Measurements from ENCODE around the gene FPR2.
"Not testable (repeated sequence)": the region's sequence is repeated elsewhere in the genome, so short reads cannot be mapped to it uniquely, and the experiment has no call there.

The FPR2 gene

DNA sequence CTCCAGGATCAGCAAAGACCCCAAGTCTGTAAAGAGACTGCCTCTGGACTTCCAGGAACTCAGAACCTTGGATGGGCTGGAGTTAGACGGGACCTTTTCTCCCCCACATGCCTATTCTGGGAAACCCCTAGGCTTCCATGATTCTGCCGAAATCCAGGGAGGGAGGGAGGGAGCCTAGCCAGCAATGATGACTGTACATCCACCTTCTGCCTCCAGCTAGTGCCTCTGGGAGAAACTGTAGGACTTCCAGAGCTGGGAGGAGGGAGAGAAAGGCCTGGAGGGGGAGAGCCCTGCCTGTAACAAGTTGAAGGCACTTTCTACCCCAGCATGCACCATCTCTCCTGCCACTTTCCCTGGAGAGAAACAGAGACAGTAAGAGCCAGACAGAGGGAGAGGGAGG lies 31.2 kb upstream of the FPR2 start:
- no peak overlapping the region for H3K27ac ChIP-seq
- TF ChIP-seq, protein P1, sequence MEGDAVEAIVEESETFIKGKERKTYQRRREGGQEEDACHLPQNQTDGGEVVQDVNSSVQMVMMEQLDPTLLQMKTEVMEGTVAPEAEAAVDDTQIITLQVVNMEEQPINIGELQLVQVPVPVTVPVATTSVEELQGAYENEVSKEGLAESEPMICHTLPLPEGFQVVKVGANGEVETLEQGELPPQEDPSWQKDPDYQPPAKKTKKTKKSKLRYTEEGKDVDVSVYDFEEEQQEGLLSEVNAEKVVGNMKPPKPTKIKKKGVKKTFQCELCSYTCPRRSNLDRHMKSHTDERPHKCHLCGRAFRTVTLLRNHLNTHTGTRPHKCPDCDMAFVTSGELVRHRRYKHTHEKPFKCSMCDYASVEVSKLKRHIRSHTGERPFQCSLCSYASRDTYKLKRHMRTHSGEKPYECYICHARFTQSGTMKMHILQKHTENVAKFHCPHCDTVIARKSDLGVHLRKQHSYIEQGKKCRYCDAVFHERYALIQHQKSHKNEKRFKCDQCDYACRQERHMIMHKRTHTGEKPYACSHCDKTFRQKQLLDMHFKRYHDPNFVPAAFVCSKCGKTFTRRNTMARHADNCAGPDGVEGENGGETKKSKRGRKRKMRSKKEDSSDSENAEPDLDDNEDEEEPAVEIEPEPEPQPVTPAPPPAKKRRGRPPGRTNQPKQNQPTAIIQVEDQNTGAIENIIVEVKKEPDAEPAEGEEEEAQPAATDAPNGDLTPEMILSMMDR (IDR thresholded peaks at IDR 0.05) = no peak
- TF ChIP-seq ZFX (IDR thresholded peaks at IDR 0.05; ENCODE audit: borderline replicate concordance) = no peak

DNA sequence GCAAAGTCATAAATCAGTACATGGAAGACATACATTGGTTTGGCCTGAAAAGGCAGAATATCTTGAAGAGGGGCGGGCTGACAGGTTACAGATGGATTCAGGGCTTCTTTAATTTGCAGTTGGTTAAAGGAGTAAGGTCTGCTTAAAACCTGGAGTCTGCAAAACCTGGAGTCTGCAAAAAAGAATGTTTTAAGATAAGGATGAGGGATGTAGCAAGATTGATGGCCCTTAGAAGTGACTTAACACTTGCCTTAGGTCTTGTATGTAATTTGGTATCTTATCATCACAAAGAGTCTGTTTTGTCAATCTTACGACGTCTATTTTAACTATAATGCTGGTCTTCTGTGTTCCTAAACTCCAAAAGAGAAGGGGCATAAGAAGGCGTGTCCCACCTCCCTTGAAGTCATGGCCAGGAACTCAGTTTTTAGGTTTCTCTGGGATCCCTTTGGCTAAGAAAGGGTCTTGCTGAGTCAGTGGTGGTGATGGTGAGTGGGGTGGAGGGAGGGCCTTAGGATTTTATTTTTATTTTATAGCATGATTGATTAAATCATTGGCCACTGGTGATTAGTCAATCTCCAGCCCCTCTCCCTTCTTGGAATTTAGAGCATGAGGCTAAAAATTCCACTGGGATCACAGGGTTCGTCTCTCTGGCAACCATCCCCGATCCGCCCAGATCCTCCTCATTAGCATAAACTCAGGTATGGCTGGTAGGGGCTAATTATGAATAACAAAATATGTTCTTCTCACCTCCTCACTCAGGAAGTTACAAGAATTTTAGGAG lies 27.0 kb upstream of the FPR2 start:
- TF ChIP-seq ZFX (IDR thresholded peaks at IDR 0.05; ENCODE audit: borderline replicate concordance) = no peak
- TF ChIP-seq, protein P1 (IDR thresholded peaks at IDR 0.05) = no peak
- H3K27ac ChIP-seq = no peak overlapping the region

DNA sequence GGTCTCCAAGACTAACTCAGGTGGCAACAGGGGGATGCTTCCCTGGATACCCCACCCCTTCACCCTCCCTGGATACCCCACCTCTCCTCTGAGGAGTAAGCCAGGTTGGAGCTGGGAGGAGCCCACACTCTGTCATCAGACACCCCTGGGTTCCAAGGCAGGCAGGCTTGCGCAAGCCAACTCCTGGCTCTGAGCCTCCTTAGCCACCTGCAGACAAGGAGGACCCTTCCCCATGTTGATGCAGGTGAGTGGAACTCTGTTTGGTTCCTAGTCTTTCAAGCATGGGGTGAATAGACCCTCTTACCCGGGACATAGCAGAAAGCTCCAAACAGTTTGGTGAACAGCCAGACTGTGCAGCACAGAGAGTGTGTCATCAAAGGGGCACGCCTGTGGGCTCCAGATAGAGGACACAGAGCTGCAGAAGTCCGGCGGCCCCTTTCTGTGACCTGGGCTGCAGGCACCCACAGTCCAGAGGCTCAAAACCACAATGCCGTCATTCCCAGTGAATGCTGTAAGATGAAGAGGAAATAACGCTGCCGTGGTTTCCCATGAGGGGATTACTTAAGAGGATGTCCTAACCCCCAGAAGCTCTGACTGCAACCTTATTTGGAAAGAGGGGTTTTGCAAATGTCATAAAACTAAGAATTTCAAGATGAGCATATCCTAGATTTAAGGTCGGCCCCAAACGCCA lies 25.1 kb upstream of the FPR2 start:
- H3K27ac ChIP-seq = no peak overlapping the region
- TF ChIP-seq, protein P1 (IDR thresholded peaks at IDR 0.05) = no peak
- no peak for TF ChIP-seq ZFX (IDR thresholded peaks at IDR 0.05; ENCODE audit: borderline replicate concordance)

DNA sequence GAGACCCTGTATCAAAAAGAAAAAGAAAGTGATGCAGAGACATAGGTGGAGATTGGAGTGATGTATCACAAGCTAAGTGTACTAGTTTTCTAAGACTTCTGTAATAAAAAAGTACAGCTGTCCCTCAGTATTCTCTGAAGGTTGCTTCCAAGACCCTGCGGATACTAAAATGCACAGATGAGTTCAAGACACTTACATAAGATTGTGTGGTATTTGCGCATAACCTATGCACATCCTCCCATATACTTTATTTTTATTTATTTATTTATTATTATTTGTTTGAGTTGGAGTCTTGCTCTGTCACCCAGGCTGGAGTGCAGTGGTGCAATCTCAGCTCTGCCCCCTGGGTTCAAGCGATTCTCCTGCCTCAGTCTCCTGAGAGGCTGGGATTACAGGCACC lies 23.6 kb upstream of the FPR2 start:
- TF ChIP-seq ZFX (IDR thresholded peaks at IDR 0.05; ENCODE audit: borderline replicate concordance) = no peak
- TF ChIP-seq, protein P1 (IDR thresholded peaks at IDR 0.05) = no peak
- H3K27ac ChIP-seq = no peak overlapping the region

DNA sequence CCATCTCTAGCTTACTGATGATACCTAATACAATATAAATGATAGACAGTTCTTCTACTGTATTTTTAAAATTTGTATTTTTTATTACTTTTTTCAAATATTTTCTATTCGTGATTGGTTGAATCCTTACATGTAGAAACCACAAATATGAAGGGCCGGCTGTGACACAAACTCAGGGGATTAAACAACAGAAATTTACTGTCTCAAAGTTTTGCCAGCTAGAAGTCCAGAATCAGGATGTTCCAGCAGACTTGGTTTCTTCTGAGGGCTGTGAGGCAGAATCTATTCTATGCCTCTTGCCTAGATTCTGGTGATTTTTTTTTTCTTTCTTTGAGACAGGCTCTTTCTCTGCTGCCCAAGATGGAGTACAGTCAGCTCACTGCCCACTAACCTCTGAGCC lies 23.1 kb upstream of the FPR2 start:
- TF ChIP-seq, protein P1 (IDR thresholded peaks at IDR 0.05) = no peak
- no peak for TF ChIP-seq ZFX (IDR thresholded peaks at IDR 0.05; ENCODE audit: borderline replicate concordance)
- no peak overlapping the region for H3K27ac ChIP-seq

DNA sequence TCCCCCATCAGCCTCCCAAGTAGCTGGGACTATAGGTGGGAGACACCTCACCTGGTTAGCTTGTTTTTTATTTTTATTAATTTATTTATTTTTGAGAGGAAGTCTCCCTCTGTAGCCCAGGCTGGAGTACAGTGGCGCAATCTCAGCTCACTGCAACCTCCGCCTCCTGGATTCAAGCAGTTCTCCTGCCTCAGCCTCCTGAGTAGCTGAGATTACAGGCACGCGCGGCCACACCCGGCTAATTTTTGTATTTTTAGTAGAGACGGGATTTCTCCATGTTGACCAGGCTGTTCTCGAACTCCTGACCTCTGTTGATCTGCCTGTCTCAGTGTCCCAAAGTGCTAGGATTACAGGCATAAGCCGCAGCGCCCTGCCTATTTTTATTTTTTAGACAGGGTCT lies 22.5 kb upstream of the FPR2 start:
- H3K27ac ChIP-seq = not testable (repeated sequence)

DNA sequence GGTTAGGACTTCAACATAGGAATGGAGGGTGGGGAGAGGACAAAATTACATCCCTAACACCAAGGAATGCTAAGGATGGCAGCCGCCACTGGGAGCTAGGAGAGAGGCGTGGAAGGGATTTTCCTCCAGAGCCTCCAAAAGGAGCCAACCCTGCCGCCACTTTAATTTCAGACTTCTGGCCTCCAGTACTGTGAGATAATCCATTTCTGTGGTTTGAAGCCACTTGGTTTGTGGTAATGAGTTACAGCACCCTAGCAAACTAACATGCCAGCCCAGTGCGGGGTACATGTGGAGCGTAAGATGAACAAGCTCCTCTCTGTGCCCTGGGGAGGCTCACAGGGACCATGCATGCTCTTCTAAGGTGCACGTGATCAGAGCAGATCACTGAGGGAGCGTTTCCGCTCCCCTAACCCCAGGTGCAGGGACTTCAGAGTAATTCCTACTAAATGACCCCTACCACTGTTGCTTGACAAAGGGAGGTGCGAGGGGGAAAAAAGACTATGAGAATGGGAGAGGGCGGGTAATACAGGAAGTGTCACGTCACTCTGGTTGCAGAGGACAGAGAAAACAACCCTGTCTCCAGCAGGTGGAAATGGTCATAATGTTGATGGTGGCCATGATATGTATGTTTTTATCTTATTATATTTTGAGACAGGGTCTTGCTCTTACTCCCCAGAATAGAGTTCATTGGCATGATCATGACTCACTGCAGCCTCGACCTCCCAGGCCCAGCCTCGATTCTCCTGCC lies 21.3 kb upstream of the FPR2 start:
- no peak overlapping the region for H3K27ac ChIP-seq
- TF ChIP-seq, protein P1 (IDR thresholded peaks at IDR 0.05) = no peak
- TF ChIP-seq ZFX (IDR thresholded peaks at IDR 0.05; ENCODE audit: borderline replicate concordance) = no peak
